ENCODE data around the gene MARS2.
"Not testable (repeated sequence)": the region's sequence is repeated elsewhere in the genome, so short reads cannot be mapped to it uniquely, and the experiment has no call there.

MARS2 gene

GRCh38 chr2:197707316-197708213, 2.4 kb downstream of the MARS2 start:
- DNase-seq = peak; percentile 50

DNA sequence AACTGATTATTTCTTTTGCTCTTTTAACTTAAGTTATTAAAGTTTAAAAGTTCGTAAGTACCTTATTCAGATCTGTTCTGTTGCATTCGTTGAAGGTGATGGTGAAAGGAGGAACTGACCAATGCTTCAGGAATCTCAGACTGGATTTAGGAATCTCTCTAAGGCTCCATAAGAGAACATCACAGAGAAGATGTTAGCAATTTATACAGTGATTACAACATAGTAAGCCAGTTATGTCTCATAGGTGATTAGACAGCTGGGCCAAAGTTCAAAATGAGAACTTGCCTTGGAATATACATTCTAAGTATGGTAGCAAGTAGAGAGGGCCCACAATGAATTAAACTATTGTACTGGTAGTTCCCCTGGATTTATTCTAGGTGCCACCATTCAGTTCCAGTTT, 3.2 kb downstream of the MARS2 start:
- DNase-seq = no peak

DNA sequence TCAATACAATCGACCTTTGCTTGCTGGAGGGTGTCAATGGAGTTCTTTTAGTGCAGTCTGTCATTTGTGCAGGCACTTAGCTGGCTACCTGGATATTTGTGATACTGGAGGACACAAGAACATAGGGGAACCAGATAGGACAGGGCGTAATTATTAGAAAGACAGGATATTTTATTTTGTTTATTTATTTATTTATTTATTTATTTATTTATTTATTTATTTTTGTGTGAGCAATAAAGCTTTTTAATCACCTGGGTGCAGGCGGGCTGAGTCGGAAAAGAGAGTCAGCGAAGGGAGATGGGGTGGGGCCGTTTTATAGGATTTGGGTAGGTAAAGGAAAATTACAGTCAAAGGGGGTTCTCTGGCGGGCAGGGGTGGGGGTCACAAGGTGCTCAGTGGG, 4.0 kb downstream of the MARS2 start:
- DNase-seq = not testable (repeated sequence)

DNA sequence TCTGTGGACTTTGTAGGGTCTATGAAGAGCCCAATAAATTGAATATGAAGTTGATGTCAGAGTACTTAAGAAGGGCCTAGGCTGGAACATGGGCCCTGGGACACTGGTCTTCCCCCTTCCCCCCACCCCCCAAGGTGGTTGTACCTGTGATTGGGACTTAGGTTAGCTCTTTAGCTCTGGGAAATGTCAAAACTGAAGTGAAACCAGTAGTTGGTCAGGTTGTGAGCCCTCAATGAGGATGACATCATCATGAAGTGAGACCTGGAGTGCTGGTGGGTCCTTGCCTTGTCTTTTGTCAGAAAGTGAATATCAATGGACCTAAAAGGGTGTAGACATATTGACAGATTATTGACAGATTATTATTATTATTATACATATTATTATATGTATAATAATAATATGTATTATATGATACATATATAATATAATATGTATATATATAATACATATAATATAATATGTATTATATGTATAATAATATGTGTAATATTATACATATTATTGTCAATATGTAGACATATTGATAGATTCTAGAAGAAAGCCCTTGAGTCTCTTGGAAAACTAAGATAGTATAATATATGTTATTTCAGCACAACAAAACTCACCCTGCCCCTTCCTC, 5.4 kb downstream of the MARS2 start:
- no peak for DNase-seq

DNA sequence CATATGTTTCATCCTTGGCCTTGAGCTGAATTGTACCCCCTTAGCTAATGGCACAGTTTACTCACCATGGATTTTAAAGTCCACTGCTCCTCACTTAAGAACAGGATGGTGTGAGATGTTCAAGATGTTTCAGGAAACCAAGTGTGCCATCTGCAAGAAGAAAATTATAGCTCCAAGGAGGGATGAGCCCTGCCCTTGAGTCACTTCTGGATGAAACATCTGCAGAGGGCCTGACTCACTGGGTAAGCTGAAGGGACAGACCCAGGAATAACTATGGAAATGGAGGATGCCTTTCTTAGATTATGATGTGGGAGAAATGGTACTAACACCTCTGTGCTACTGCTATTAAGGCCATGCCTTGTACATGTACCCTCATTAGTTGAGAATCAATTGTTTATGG, 6.4 kb downstream of the MARS2 start:
- no peak for DNase-seq

DNA sequence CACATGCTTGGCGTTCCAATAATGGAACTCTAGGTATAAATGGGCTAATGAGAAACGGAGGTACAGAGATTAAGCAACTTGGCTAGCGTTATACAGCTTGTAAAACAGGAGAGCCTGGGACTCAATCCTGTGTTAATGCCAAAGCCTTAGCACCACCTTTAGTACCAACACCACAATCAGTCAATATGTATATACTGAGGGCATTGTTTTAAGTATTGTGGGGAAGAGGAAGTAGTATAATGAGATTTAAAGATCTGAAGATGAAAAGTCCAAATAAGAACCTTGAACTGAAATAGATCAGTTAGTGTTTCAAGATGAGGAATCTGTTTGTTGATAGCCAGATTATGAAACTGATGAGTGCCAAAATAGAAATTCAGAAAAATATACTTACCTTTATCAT, 8.1 kb downstream of the MARS2 start:
- no peak for DNase-seq

DNA sequence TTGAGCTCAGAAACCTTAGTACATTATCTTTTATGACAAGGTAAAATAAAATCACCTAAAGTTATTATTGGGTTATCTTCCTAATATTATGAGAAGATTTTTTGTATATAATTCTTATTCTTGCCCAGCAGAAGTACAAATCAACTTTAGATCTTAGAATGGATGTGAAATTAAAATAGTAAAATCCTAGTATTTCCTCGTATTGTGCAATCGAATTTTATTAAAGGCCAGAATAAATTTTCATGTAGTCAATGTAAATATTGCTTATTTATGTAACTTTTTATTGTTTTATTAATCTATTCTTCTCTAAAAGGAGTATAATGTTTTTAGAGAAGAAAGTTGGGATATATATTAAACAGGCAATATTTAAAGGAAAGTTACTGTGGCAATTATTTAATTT, 12.7 kb downstream of the MARS2 start:
- DNase-seq = no peak

DNA sequence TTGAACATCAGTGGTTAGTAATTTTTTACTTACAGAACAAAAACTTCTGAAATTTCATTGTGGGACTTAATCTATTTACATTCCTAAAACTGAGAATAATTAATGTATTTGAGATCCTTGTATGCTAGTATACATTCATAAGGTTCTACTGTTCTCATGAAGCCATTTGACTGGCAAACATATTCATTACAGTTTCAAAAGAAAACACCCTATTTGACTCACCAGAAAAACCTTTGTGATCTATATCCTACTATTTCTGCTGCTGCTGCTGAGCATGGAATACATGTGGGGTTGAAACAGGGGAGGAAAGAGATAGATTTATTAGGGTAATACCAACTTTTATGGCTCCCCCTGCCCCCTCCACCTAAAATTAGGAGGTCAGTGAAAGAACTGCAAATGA, 21.8 kb downstream of the MARS2 start:
- DNase-seq = no peak

DNA sequence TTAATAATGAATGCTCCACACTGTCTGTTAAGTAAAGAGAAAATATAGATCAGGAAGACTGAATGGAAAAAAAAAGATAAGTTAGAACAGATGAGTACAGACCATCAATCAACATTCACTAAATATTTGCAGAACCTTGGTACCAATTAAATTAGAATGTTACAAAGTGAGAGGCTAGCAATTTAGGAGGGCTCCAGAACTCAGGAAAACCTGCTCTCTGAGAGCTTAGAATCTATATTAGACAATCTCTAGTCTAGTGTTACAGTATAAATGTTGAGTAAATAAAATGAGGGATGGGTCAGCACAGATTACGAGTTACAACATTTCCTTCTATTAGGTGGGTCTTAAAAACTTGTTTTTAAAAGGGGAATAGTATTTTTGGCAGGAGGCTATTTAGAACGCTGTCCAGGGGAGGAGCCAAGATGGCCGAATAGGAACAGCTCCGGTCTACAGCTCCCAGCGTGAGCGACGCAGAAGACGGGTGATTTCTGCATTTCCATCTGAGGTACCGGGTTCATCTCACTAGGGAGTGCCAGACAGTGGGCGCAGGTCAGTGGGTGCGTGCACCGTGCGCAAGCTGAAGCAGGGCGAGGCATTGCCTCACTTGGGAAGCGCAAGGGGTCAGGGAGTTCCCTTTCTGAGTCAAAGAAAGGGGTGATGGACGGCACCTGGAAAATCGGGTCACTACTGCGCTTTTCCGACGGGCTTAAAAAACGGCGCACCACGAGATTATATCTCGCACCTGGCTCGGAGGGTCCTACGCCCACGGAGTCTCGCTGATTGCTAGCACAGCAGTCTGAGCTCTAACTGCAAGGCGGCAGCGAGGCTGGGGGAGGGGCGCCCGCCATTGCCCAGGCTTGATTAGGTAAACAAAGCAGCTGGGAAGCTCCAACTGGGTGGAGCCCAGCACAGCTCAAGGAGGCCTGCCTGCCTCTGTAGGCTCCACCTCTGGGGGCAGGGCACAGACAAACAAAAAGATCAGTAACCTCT, 23.7 kb downstream of the MARS2 start:
- not testable (repeated sequence) for DNase-seq

GRCh38 chr2:197740200-197740599, 35.0 kb downstream of the MARS2 start:
- no peak for DNase-seq
